Glomerular visceral epithelial cell (primary cell): Measurements from ENCODE around the gene SPATA3.
"Not testable (repeated sequence)": the region's sequence is repeated elsewhere in the genome, so short reads cannot be mapped to it uniquely, and the experiment has no call there.

ENCODE experiments used
- DNase-seq: peaks from one replicate; pipeline ENCODE4 v3.0.0-alpha.2; 2016; ENCODE audit errors: extremely low spot score

The SPATA3 gene

DNA sequence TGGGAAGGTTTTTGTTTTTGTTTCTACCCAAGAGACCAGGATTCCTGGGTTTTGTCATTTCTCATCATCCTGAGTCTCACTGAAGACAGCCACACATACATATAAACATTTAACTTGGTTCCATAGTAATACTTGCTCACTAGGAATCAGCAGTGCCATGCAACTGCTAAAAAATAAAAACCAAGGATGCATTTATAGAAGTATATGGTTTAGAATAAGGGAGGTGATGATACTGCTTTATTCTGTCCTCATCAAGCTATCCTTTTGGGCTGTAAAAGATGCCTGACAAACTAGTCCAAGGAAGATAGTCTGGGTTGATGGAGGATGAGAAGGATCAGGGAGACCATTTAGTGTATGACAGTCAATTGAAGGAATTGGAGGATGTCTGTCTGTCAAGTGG, 740 bp downstream of the SPATA3 start:
- DNase-seq, result no peak

DNA sequence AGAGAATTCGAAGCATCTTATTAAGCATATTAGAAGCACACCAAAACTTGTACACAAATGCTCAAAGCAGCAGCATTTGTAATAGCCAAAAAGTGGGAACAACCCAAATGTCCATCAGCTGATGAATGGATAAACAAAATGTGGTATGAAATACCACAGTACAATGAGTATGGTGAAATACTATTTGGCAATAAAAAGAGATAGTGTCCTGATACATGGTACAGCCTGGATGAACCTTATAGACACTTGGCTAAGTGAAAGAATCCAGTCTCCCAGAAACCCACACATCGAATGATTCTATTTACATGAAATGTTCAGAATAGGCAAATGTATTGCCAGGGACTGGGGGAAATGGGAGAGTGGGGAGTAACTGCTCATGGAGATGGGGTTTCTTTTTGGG, 3.0 kb downstream of the SPATA3 start:
- DNase-seq, result no peak

DNA sequence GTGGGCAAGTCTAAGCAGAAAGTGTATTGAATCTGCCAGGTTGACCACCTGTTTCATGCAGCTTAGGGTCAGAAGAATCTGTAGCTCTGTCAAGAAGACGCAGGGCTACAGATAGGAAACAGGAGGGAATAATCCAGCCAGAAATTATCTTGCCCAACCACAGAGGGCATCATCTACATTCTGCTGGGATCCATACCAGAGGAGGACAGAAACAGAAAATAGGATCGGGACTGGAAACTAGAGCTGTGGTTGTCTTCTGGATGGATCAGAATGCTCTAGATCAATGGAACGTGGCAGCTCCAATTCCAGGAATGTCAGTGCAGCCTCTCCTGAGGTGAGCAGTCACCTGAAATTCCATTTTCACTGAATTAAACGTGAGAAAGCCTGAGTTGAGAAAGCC, 3.6 kb downstream of the SPATA3 start:
- DNase-seq, result no peak

DNA sequence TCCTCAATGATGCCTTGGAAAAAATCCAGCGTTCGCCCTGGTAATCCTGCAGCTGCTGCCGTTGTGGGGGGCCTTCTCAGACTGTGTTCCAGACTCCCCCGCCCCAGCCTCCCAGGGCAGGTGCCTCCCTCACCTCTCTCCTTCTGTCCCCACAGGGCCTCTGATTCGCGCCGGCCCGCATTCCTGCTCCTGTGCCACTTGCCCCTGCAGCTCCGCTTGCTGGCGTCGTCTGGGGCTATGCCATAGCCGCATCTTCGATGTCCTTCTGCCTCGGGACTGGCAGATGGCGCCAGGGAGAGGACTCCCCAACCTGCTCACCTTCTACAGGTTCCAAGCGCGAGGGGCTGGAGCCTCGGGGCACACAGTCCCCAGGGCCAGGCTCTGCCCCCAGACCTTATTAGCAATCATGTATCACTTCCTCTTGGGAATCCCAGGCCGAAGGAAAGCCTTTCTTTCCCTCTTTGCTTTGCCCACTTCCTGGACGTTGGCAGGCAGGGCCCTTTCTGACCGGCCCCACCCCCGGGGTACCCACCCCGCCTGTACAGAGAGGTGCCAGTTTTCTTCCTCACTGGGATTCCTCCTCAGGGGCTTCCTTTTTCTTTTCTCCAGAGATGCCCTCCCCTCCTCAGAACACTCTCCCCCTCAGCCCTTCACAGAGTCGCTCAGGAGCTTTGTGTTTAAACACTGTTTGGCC, 4.4 kb downstream of the SPATA3 start:
- DNase-seq, result no peak

DNA sequence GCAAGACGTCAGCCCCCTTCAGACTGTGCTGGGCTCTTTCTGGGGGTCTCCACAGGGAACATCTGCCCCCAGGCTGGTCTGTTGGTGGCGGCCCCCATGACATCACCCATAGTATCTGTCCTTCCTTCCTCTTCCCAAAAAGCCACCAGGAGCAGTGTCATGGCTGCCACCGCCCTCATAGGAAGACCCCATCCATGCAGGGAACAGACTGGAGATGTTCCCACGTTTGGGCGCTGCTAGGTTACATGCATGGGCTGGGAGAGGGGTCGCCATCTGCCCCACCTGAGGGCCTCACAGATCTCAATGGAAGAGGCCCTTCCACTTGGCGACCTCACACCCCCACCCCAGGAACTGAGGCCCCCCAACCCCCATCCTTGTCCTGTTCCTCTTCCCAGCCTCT, 5.1 kb downstream of the SPATA3 start:
- no peak for DNase-seq

DNA sequence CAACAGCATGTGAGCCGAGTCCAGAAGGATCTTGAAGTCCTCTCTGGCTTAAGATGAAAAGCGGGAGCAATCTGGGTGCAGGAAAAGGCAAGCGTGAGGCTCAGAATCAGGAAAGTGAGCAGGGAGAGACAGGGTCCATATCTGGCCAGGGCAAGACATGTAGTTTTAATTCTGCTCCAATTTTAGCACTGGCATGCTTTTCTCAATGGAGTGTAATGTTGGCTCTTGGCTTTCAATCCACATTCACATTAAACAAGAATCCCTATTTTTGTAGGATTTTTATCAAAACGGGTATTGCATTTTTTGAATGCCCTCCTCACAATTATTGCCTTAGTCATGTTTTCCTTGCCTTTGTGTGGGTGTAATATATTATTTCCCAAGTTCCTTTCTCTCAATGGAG, 6.0 kb downstream of the SPATA3 start:
- DNase-seq, result no peak

DNA sequence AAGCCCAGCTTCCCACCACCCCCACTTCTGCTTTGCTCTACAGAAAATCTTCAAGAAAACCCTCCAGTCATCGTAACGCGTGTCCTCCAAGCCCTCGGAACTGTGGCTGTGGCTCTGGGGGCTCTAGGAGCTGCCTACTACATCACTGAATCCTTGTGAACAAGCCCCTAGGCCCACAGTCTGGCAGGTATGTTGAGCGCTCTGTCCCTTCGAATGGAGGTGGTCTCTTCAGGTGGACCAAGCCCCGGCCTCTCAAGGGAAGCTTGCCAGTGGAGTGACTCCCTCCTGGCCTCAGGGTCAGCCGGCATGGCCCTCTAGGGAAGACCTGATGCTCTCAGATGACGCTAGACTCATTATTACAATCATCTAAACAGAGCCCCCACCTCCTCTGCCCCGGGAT, 6.7 kb downstream of the SPATA3 start:
- DNase-seq, result no peak

DNA sequence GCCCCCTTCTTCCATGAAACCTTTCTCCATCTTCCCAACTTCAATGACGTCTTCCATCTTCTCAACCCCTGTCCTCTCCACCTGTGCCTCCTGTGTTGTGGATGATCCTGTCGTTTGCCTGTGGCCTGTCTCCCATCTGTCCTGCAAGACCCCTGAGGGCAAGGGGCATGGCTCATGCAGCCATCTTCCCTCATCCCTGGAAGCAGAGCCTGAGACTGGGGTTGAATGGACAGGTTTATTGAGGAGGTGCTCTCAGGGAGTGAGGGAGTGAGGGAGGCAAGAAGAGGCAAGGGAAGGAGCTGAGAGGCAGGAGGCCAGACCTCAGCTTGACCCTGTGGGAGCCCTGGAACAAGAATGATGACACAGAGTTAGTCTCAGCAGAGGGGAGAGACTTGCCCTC, 7.3 kb downstream of the SPATA3 start:
- DNase-seq, result no peak

DNA sequence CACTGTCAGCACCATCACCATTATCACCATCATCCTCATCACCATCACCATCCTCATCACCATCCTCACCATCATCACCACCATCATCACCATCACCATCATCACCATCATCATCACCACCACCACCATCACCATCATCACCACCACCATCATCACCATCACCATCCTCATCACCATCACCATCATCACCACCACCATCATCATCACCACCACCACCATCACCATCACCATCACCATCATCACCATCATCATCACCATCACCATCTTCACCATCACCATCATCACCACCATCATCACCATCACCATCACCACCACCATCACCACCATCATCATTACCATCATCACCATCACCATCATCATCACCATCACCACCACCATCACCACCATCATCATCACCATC, 9.0 kb downstream of the SPATA3 start:
- DNase-seq, result not testable (repeated sequence)

DNA sequence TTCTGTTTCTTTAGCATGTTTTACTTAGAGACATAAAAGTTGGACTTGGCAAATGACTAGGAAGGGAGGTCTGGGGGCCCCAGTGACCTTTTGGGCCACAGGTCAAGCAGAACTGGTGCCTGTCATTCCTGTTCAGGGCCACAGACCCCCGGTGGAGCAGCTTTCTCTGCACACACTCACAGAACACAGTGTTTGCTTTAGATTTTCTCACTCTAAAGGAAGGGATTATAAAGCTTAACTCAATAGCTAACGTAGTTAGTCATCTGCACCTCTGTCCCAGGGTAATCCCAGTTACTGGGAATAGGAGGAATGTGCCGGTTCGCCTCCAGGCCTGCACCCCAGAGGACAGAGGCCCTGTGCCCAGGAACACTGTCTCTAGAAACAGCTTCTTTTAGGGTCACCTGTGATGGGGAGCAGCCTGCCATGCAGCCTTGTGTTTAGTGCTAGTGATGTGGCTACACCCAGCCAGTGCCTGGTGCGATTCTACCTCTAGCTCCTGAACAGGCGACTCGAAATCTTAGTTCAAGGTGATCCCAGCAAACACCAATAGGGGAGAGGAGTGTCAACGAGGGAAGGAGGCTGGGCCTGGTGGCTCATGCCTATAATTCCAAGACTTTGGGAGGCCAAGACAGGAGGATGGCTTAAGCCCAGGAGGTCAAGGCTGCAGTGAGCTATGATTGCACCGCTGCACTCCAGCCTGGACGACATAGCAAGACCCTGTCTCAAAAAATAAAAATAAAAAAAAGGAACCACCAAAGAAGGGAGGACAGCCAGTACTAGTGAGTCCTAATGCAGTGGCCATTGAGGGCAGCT, 11.6 kb downstream of the SPATA3 start:
- no peak for DNase-seq

DNA sequence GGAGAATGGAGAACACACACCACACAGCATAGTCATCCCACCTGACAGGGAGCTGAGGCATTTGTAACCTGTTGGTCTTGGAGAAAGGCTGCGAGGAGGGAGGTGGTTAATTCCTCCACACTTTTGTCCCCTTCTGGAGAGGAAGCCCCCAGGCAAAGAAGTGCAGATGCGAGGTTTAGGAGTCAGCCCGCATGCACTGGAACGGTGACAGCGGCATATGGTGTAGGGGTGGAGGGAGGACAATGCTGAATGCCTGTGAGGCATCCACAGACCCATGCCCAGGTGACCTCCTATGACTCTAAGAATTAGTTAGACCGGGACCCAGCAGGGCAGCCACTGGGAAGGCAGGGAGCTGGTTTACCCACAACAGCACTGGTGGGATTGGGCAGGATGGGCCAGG, 12.2 kb downstream of the SPATA3 start:
- DNase-seq, result no peak

DNA sequence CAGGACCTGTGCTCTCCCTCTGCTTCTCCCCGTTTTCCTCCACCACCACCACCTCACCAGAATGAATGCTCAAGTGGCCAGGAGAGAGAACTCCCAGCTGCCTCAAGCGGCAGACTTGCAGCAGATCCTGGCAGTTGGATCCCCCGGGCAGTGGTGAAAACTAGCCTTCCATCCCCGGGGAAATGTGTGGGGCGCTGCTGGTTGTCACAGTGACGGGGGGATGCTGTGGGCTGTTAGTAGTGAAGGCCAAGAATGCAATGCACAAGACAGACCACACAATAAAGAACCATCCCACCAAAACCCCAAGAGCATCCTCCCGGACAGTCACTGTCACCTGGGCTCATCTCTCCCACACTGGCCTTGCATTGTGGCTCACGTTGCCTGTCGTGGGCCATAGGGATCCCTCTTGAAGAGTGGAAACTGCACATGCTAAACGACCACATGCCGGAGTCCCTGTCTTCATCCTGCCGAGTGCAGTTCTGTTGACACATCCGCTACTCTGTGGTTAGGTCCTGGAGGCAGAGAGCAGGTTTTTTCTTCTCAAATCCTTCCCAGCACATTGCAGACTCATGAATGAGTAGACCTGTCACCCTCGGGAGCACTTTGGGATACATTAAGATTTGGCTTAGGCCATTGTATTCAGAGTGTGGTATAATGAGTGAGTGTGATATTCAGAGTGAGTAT, 13.5 kb downstream of the SPATA3 start:
- no peak for DNase-seq

DNA sequence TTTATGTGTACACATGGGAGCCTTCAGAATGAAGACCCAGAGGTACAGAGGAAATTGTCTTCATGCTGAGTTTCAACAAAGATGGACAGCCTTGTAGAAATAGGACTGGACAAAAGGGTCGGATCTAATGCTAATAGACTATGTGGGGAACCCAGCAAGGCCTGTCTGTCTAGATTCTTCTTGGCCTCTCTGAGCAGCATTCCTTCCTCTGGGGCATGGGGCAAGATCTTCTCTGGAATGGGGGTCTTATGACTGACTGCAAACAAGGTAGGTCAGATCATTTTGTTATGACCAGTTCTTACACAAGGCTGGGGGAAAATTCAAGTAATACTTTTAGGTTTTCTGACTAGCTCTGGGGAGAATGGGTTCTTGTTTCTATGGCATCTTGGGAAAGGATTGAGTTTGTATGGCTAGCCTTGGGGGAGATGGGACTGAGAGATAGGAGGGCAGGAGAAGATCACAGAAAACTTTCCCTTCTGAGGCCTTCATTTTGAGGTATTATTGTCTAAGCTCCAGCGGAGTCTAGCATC, 14.3 kb downstream of the SPATA3 start:
- no peak for DNase-seq

DNA sequence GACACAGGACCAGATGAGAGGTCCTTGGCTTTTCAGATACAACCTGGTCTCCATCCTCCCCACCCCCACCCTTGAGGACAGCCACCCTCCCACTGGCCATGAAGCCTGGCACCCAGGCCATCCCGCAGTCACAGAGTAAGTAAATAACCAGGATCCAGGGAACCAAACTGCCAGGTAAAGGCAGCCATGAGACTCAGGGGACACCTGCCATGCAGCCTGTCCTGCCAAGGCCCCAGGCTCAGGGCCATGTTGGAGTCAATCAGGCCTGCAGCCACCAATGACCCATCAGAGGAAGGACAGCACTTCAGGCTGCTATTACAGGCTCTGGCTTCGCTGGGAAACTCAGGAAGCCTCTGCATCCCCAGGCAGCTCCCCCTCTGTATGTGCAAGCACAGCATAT, 15.6 kb downstream of the SPATA3 start:
- no peak for DNase-seq

DNA sequence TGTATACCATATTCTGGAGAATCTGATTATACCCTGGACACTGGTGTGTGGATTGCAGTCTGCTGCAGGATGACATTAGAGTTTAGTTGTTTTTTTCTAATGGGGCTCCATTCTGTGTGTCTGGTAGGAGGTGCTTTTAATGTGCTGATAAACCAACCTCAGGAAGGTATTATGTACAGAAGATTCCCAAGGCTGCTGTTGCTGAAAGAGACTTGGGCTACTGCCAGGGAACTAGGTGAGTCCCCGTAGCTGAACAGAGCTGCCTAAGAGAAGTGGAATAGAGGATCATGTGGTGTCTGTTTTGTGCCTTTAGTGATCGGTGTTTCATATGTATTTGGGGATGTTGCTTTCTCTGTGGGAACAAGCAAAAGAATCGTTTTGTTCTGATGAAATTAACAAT, 16.5 kb downstream of the SPATA3 start:
- DNase-seq, result no peak

DNA sequence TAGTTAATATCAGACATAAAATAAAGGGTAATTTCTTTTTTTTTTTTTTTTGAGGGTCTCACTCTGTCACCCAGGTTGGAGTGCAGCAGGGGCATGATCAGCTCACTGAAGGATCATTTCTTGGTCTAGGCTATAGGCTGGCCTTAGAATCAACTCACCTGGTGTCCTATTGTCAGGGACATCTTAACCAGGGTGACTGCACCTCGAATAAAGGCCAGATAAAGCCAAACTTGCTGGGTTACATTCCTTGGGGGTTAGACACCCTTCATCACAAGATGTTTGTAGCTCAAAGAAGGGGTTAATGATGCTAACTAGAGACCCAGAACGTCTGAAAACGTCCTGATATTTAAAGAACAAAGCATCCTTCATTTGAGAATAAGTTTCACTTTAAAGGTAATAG, 17.9 kb downstream of the SPATA3 start:
- DNase-seq, result no peak

DNA sequence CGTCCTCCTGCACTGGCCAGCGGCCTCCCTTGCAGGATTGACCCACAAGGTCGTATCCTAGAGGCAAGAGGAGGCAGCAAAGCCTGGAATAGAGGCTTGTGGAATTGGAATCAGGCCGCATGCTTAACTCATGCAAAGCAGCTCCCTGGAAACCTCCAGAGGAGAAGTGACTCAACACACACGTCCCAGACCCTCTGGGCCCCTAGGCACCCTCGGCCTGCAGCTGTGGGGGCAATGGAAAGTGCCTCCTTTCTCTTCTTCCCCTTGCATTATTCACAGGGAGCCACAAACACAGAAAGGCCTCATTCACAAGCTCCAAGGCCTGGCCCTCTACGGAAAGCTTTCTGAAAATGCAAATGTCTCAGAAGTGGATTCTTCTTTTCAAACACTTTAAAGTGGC, 19.6 kb downstream of the SPATA3 start:
- no peak for DNase-seq

DNA sequence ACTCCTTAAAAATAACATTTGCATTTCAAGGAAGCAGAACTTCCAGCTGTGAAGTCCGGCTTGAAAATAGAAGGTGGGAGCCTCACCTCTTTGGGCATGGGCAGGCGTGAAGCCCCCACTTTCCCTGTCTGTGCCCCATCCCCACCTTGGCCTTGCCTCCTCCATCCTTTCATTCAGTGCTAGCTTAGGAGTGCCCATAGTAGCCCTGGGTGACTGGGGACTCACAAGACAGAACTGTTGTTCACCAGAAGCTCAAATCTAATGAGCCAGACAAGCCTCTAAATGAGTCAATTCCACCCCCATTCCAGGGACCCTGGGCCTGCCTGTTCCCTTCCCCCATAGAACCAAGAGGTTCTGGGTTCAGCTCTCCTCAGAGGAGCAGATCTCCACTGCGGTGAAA, 20.0 kb downstream of the SPATA3 start:
- no peak for DNase-seq

DNA sequence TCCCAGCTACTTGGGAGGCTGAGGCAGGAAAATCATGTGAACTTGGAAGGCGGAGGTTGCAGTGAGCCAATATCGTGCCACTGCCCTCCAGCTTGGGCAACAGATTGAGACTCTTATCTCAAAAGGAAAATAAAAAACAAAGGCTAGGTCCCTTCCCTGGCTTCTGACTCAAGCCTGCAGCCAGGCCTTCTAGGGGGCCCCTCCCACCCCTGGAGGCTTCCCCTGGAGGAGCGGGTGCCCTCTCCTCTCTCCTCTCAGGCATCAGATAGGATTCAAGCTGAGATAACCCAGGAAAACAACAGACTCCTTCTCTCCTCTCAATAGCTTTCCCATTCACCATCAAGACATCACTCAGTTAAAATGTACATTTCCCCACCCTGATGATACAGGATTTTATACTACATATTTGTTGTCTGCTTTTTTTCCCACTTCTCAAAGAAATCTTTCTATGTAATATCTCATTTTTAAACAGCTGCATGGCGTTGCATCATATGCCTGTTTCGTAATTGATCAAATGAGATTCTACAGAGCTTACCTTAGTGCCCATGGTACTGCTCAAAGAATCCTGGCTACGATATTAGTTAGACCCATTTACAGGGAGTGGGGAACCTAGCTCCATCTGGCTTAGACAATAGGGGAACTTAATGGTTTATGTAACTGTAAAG, 20.8 kb downstream of the SPATA3 start:
- no peak for DNase-seq

DNA sequence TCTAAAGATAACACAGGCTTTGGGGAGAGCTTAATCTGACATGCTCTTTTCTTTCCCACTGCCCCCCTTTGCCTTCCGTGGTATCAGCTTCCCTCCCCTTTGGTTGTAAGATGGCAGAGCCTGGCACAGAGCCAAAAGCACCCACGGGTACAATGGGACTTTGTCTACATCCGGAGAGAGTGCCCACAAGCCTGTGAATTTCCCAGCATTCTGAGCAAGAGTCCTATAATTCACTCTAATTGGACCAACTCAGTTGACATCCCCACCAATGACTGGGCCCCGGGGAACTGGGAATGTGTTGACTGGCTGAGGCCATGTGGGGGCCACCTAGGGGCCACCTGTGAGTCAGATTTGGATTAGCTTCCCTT, 21.3 kb downstream of the SPATA3 start:
- no peak for DNase-seq

DNA sequence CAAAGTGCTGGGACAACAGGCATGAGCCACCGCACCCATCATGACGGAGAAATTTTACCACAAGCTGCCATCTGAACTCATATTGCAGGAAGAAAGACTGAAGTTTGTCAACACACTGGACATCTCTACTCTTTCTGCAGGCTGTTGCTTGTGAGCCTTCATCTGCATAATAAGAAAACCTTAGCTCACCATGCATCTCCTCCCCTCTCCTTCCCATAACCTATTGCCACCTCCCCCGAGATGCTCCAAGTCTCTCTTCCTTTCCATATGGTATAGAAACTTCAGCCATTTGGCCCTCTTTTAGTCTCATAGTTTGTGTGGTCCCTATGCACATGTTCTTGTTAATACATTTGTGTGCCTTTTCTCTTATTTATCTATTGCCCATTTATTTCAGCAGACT, 22.3 kb downstream of the SPATA3 start:
- DNase-seq, result no peak

DNA sequence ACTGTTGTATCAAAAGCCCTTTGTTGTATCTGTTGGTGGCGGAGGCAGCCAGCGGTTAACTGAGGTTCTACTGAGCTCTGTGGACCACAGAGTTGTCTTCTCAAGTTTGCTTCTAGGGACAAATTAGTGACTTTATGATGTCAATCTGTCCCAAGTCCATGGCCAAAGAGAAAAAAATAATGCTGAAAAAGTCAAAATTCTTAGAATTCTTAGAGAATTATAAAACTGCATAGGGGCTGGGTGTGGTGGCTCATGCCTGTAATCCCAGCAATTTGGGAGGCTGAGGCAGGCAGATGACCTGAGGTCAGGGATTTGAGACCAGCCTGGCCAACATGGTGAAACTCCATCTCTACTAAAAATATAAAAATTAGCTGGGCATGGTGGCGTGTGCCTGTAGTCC, 29.1 kb downstream of the SPATA3 start:
- DNase-seq, result not testable (repeated sequence)
